Muscle of leg (tissue), 11 donors: ENCODE measurements around the gene DYNC1H1. TPM values are rescaled to one million over a fixed set of nuclear protein-coding genes. Genes with fewer than 3 reads are reported as not detected.
"Not testable (repeated sequence)": the region's sequence is repeated elsewhere in the genome, so short reads cannot be mapped to it uniquely, and the experiment has no call there.

Experiments used
- DNase-seq: peaks from one replicate; pipeline ENCODE4 v3.0.0; 2013
- H3K27ac ChIP-seq: one replicate; pipeline ENCODE4 v1.5.1; 2013; ENCODE audit warnings: mild to moderate bottlenecking, low read length, control low read depth
- H3K27me3 ChIP-seq: one replicate; pipeline ENCODE4 v1.6.1; 2013; ENCODE audit warnings: low read length; ENCODE audit not compliant: control insufficient read depth, insufficient read depth
- H3K36me3 ChIP-seq: one replicate; pipeline ENCODE4 v1.6.1; 2013; ENCODE audit warnings: low read length; ENCODE audit not compliant: control insufficient read depth, insufficient read depth
- H3K4me1 ChIP-seq: one replicate; pipeline ENCODE4 v1.6.1; 2013; ENCODE audit warnings: low read length; ENCODE audit not compliant: control insufficient read depth, insufficient read depth
- H3K4me3 ChIP-seq: one replicate; pipeline ENCODE4 v1.5.1; 2013; ENCODE audit warnings: low read length, control low read depth
- H3K9me3 ChIP-seq: replicated peaks from 2 replicates; pipeline ENCODE4 v1.6.1; 2013; ENCODE audit warnings: low read depth, low read length; ENCODE audit not compliant: control insufficient read depth
- WGBS: methylation state at CpG from one replicate; pipeline ENCODE4 v1.1.5; 2013; ENCODE audit warnings: missing lambda C conversion rate; ENCODE audit not compliant: insufficient coverage; 5-methylcytosine and 5-hydroxymethylcytosine counted together
- polyA plus RNA-seq, 8 donors: library from polyadenylated mRNA; unstranded; fragments of 120-200 nt; gene quantifications; one replicate each; pipeline versions ENCODE4 v1.2.1 to v1.2.3, GENCODE V29; 2013; ENCODE audit warnings: inconsistent platforms in 1 of 8, low replicate concordance in 1 of 8; ENCODE audit not compliant: insufficient read length in 8 of 8, insufficient read depth in 1 of 8
- total RNA-seq: library from RNA; stranded (reverse); fragments of 120-200 nt; gene quantifications from one replicate; pipeline ENCODE4 v1.2.4, GENCODE V29; 2013

DYNC1H1 gene
- total and polyA plus RNA-seq, 9 donors: 205 to 348 (median 264) TPM

- no peak overlapping the region for H3K27ac ChIP-seq
- DNase-seq: no peak
- no peaks in the 10 kb centered on the region for H3K4me1 ChIP-seq
- no peaks in the 10 kb centered on the region for H3K36me3 ChIP-seq
- no peak overlapping the region for H3K4me3 ChIP-seq
- WGBS: 79% methylated on average over 12 of the region's 12 CpGs
- H3K27me3 ChIP-seq: no peaks in the 10 kb centered on the region
- no peaks in the 10 kb centered on the region for H3K9me3 ChIP-seq
These were observed 101.7 kb downstream of the DYNC1H1 start for GRCh38 chr14:102066041-102066451.

- Histone ChIP-seq H3K4me1 (no peaks in the 10 kb centered on the region), H3K27me3 (no peaks in the 10 kb centered on the region), H3K4me3 (no peak overlapping the region), H3K36me3 (no peaks in the 10 kb centered on the region), H3K27ac (no peak overlapping the region), H3K9me3 (no peaks in the 10 kb centered on the region)
- DNase-seq: no peak
- 51% methylated on average over 7 of the region's 10 CpGs for WGBS
These were observed 107.1 kb downstream of the DYNC1H1 start for GRCh38 chr14:102071283-102071998.

- WGBS: 80% methylated on average over 1 of the region's 4 CpGs
- H3K36me3 ChIP-seq: peaks cover 14% of the 10 kb centered on the region
These were observed 110.1 kb downstream of the DYNC1H1 start for GRCh38 chr14:102074415-102074964.

GRCh38 chr14:102075155-102075554 lies 110.8 kb downstream of the DYNC1H1 start:
- DNase-seq: no peak

More at GRCh38 chr14:102074415-102074964, 110.1 kb downstream of the DYNC1H1 start:
- no peak overlapping the region for H3K27ac ChIP-seq
- H3K27me3 ChIP-seq: no peaks in the 10 kb centered on the region
- no peak for DNase-seq
- H3K4me1 ChIP-seq: no peaks in the 10 kb centered on the region
- no peaks in the 10 kb centered on the region for H3K9me3 ChIP-seq
- H3K4me3 ChIP-seq: no peak overlapping the region

GRCh38 chr14:102077382-102077709 lies 113.0 kb downstream of the DYNC1H1 start:
- H3K27ac ChIP-seq: no peak overlapping the region
- no peak for DNase-seq

More at GRCh38 chr14:102075155-102075554, 110.8 kb downstream of the DYNC1H1 start:
- Histone ChIP-seq H3K9me3 (no peaks in the 10 kb centered on the region), H3K27ac (no peak overlapping the region), H3K27me3 (no peaks in the 10 kb centered on the region), H3K4me1 (no peaks in the 10 kb centered on the region), H3K4me3 (no peak overlapping the region), H3K36me3 (peaks cover 17% of the 10 kb centered on the region)
- WGBS: 100% methylated on average over 1 of the region's 4 CpGs

GRCh38 chr14:102078361-102078791 lies 114.0 kb downstream of the DYNC1H1 start:
- peaks cover 46% of the 10 kb centered on the region for H3K36me3 ChIP-seq
- not testable (repeated sequence) for H3K4me3 ChIP-seq, H3K4me1 ChIP-seq, H3K27ac ChIP-seq, H3K9me3 ChIP-seq, DNase-seq, H3K27me3 ChIP-seq
- WGBS: 91% methylated on average over 8 of the region's 11 CpGs

More at GRCh38 chr14:102077382-102077709, 113.0 kb downstream of the DYNC1H1 start:
- Histone ChIP-seq H3K9me3 (no peaks in the 10 kb centered on the region), H3K36me3 (peaks cover 38% of the 10 kb centered on the region), H3K4me1 (no peaks in the 10 kb centered on the region), H3K4me3 (no peak overlapping the region), H3K27me3 (no peaks in the 10 kb centered on the region)
- 73% methylated on average over 3 of the region's 5 CpGs for whole genome bisulfite sequencing

GRCh38 chr14:102078831-102079699 lies 114.7 kb downstream of the DYNC1H1 start:
- H3K4me3 ChIP-seq: no peak overlapping the region
- peaks cover 52% of the 10 kb centered on the region for H3K36me3 ChIP-seq
- H3K9me3 ChIP-seq: no peaks in the 10 kb centered on the region
- H3K27me3 ChIP-seq: no peaks in the 10 kb centered on the region
- 90% methylated on average over 6 of the region's 10 CpGs for WGBS
- H3K27ac ChIP-seq: no peak overlapping the region
- no peak for DNase-seq
- no peaks in the 10 kb centered on the region for H3K4me1 ChIP-seq

- no peak overlapping the region for H3K27ac ChIP-seq
- DNase-seq: no peak
- peaks cover 58% of the 10 kb centered on the region for H3K36me3 ChIP-seq
- no peak overlapping the region for H3K4me3 ChIP-seq
- no peaks in the 10 kb centered on the region for H3K4me1 ChIP-seq
- H3K9me3 ChIP-seq: no peaks in the 10 kb centered on the region
- no peaks in the 10 kb centered on the region for H3K27me3 ChIP-seq
These were observed 115.3 kb downstream of the DYNC1H1 start for GRCh38 chr14:102079700-102079979.

GRCh38 chr14:102080183-102081080 lies 116.1 kb downstream of the DYNC1H1 start:
- 72% methylated on average over 8 of the region's 14 CpGs for WGBS
- Histone ChIP-seq H3K9me3 (no peaks in the 10 kb centered on the region), H3K36me3 (peaks cover 64% of the 10 kb centered on the region), H3K27ac (no peak overlapping the region), H3K4me1 (peaks cover 5% of the 10 kb centered on the region), H3K27me3 (no peaks in the 10 kb centered on the region), H3K4me3 (no peak overlapping the region)
- DNase-seq: no peak
